GM18505 (cell line): ENCODE measurements around the gene MEI1.

Experiments used
- ATAC-seq: cut with Tn5 transposase; IDR thresholded peaks from one replicate; pipeline ENCODE4 v1.9.1; 2021; ENCODE audit not compliant: unreplicated experiment
- POLR2A ChIP-seq: IDR thresholded peaks from 4 replicates; pipeline ENCODE4 v1.6.1; 2011; ENCODE audit warnings: borderline replicate concordance; ENCODE audit not compliant: insufficient read depth, insufficient read length; ENCODE audit errors: extremely low read depth

Gene MEI1

GRCh38 chr22:41801886-41802285, 102.6 kb downstream of the MEI1 start:
- no peak for ATAC-seq
- no peak for TF ChIP-seq POLR2A

GRCh38 chr22:41805639-41806038, 106.3 kb downstream of the MEI1 start:
- TF ChIP-seq POLR2A = no peak
- no peak for ATAC-seq

GRCh38 chr22:41808400-41808799, 109.1 kb downstream of the MEI1 start:
- TF ChIP-seq POLR2A = no peak

GRCh38 chr22:41810022-41810421, 110.7 kb downstream of the MEI1 start:
- ATAC-seq = no peak
- no peak for TF ChIP-seq POLR2A

More at GRCh38 chr22:41808400-41808799, 109.1 kb downstream of the MEI1 start:
- ATAC-seq = no peak

- ATAC-seq = no peak
Observed at GRCh38 chr22:41812805-41813545, 113.7 kb downstream of the MEI1 start.

GRCh38 chr22:41813726-41814410, 114.6 kb downstream of the MEI1 start:
- no peak for ATAC-seq
- no peak for TF ChIP-seq POLR2A

More at GRCh38 chr22:41812805-41813545, 113.7 kb downstream of the MEI1 start:
- TF ChIP-seq POLR2A = no peak

- no peak for TF ChIP-seq POLR2A
Observed at GRCh38 chr22:41815716-41816115, 116.4 kb downstream of the MEI1 start.

GRCh38 chr22:41816241-41816640, 116.9 kb downstream of the MEI1 start:
- TF ChIP-seq POLR2A = no peak
- ATAC-seq = no peak

More at GRCh38 chr22:41815716-41816115, 116.4 kb downstream of the MEI1 start:
- ATAC-seq = no peak

- TF ChIP-seq POLR2A = no peak
- no peak for ATAC-seq
Observed at GRCh38 chr22:41816871-41817270, 117.6 kb downstream of the MEI1 start.

- TF ChIP-seq POLR2A = no peak
Observed at GRCh38 chr22:41818011-41818410, 118.7 kb downstream of the MEI1 start.

GRCh38 chr22:41818596-41818995, 119.3 kb downstream of the MEI1 start:
- no peak for ATAC-seq
- no peak for TF ChIP-seq POLR2A

More at GRCh38 chr22:41818011-41818410, 118.7 kb downstream of the MEI1 start:
- ATAC-seq = no peak

- no peak for ATAC-seq
Observed at GRCh38 chr22:41819257-41819656, 120.0 kb downstream of the MEI1 start.

GRCh38 chr22:41820447-41820846, 121.1 kb downstream of the MEI1 start:
- TF ChIP-seq POLR2A = no peak
- ATAC-seq = no peak

More at GRCh38 chr22:41819257-41819656, 120.0 kb downstream of the MEI1 start:
- TF ChIP-seq POLR2A = no peak

- no peak for TF ChIP-seq POLR2A
- ATAC-seq = no peak
Observed at GRCh38 chr22:41821471-41822316, 122.4 kb downstream of the MEI1 start.
